ENCODE measurements around the gene TTLL13.

Gene TTLL13

DNA sequence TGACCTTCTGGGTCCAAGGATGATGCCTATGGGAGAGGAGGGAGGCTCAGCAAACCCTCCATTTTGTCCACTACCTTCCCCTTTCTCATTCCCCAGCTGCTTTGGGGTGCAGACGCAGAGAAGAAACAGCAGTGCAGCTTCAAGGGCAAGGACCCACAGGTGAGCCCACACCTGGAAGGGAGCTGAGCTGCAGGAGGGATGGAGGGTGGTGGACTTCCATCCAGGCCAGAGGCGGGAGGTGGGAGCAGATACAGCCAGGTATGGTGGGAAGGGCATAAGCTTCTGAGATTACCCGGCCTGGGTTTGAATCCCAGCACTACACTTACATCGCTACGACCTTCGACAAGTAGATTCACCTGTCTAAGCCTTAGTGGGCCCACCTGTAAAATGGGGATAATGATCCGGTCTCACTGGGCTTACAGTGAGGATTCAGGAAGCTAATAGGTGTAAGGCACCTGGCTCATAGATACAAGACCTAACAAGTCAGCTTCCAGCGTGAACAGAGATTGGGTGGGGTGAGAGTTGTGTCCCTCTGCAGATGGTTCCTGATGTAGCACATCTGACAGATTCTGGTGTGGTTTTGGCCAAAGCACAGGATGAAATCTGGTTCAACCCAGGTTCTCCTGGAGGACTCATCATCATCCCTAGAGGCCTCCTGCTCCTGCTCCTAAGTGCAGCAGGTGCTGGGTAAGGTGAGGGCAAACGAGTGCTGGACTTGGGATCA lies 31.5 kb upstream of the TTLL13 start:
- DNase-seq (ENCODE audit: low spot score) = no peak

- DNase-seq (ENCODE audit: low spot score) = peak; percentile 91
Observed at GRCh38 chr15:90219421-90220141, 29.8 kb upstream of the TTLL13 start.

DNA sequence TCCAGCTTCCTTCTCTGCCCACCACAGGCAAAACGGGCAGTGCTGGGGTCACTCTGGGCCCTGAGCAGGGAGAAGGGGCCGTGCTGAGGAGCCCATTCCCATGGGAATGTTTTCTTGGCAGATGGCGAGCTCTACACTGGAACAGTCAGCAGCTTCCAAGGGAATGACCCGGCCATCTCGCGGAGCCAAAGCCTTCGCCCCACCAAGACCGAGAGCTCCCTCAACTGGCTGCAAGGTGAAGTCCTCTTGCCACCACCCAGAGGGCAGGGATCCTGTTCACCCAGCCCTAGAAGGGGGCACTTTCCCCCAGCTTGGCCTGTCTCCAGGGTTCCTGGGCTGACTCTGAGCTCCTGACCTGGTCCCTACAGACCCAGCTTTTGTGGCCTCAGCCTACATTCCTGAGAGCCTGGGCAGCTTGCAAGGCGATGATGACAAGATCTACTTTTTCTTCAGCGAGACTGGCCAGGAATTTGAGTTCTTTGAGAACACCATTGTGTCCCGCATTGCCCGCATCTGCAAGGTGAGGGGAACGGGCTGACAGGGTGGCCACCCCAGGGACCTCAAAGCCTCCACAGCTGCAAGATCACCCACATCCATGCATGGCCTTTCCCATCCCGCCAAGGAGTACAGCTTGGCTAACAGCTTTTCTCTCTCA lies 28.0 kb upstream of the TTLL13 start:
- DNase-seq (ENCODE audit: low spot score) = peak; percentile 97

DNA sequence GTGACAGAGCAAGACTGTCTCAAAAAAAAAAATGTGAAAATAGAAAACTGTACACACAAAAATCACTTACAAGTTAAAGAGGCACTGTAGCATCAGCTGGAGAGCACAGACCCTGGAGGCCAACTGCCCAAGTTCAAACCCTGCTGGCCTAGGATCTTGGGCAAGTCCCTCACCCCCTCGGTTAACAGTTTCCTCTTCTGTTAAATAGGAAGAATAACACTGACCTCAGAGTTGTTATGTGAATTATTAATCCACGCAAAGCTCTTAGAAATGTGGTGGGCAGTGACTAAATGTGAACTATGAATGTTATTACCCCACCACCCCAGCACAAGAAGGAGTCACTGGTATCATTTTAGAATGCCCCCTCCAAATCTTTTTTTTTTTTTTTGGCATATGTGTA lies 26.8 kb upstream of the TTLL13 start:
- no peak for DNase-seq (ENCODE audit: low spot score)

- no peak for DNase-seq (ENCODE audit: low spot score)
Observed at GRCh38 chr15:90223441-90224165, 25.8 kb upstream of the TTLL13 start.

GRCh38 chr15:90225047-90225446 lies 24.3 kb upstream of the TTLL13 start:
- no peak for DNase-seq (ENCODE audit: low spot score)

GRCh38 chr15:90225504-90226234 lies 23.7 kb upstream of the TTLL13 start:
- no peak for DNase-seq (ENCODE audit: low spot score)

DNA sequence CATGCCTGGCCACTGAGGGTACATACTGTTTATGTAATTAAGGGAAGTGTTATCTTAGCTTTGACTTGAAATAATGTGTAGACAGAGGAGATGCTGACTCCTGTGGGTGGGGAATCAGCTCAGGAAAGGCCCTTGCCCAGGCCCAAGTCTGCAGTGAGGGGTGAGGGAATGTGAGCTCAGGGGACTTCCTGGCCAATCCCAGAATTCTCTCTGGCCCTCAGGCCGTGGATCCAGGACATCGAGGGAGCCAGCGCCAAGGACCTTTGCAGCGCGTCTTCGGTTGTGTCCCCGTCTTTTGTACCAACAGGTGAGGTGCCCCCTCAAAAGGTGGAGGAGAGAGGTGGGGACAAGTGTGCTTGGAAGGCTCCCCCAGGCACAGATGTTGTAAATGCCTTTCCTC lies 22.0 kb upstream of the TTLL13 start:
- no peak for DNase-seq (ENCODE audit: low spot score)

DNA sequence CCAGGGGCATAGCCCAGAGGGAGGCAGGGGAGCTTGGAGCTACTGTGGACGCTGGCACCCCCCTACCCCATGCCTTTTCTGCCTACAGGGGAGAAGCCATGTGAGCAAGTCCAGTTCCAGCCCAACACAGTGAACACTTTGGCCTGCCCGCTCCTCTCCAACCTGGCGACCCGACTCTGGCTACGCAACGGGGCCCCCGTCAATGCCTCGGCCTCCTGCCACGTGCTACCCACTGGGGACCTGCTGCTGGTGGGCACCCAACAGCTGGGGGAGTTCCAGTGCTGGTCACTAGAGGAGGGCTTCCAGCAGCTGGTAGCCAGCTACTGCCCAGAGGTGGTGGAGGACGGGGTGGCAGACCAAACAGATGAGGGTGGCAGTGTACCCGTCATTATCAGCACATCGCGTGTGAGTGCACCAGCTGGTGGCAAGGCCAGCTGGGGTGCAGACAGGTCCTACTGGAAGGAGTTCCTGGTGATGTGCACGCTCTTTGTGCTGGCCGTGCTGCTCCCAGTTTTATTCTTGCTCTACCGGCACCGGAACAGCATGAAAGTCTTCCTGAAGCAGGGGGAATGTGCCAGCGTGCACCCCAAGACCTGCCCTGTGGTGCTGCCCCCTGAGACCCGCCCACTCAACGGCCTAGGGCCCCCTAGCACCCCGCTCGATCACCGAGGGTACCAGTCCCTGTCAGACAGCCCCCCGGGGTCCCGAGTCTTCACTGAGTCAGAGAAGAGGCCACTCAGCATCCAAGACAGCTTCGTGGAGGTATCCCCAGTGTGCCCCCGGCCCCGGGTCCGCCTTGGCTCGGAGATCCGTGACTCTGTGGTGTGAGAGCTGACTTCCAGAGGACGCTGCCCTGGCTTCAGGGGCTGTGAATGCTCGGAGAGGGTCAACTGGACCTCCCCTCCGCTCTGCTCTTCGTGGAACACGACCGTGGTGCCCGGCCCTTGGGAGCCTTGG lies 21.3 kb upstream of the TTLL13 start:
- DNase-seq (ENCODE audit: low spot score) = no peak

DNA sequence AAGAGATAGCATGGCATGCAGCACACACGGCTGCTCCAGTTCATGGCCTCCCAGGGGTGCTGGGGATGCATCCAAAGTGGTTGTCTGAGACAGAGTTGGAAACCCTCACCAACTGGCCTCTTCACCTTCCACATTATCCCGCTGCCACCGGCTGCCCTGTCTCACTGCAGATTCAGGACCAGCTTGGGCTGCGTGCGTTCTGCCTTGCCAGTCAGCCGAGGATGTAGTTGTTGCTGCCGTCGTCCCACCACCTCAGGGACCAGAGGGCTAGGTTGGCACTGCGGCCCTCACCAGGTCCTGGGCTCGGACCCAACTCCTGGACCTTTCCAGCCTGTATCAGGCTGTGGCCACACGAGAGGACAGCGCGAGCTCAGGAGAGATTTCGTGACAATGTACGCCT lies 20.4 kb upstream of the TTLL13 start:
- no peak for DNase-seq (ENCODE audit: low spot score)

DNA sequence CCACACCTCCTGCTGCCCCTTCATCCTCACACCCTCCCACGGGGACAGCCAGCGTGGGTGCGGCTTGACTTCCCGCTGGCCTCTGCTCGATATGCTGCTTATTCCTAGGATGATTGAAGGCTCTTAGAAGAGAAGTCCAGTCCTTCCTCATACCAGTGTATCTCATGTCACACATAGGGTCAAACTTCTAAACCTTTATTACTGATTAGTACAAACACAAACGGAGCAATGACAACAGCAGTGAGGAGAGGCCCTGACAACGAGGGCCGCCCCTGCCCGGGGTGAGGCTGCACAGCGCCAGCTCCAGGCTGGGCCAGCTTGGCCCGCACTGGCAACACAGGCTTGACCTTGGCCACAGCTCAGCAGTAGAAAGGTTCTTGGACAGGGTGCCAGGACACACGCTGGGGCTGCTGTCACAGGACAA lies 19.3 kb upstream of the TTLL13 start:
- DNase-seq (ENCODE audit: low spot score) = no peak

GRCh38 chr15:90230610-90231009 lies 18.7 kb upstream of the TTLL13 start:
- no peak for DNase-seq (ENCODE audit: low spot score)

GRCh38 chr15:90231028-90232017 lies 18.0 kb upstream of the TTLL13 start:
- no peak for DNase-seq (ENCODE audit: low spot score)

DNA sequence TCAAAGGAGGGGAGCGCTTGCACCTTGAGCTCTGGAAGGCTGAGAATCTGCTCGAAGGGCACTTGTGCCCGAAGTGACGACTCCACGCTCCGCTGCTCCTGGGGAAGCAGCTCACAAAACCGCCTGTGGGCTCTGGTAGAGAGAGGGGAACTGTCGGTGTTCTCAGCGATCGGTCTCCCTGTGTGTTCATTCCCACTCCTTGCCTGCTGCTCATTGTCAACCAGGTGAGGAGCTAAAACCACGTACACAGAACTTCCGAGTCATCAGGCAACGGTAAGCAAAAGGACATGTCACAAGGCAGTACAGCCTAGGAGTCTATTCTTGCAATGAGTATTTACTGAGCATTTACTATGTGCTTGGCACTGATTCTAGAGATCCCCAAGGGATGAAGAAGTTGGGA lies 17.2 kb upstream of the TTLL13 start:
- no peak for DNase-seq (ENCODE audit: low spot score)

DNA sequence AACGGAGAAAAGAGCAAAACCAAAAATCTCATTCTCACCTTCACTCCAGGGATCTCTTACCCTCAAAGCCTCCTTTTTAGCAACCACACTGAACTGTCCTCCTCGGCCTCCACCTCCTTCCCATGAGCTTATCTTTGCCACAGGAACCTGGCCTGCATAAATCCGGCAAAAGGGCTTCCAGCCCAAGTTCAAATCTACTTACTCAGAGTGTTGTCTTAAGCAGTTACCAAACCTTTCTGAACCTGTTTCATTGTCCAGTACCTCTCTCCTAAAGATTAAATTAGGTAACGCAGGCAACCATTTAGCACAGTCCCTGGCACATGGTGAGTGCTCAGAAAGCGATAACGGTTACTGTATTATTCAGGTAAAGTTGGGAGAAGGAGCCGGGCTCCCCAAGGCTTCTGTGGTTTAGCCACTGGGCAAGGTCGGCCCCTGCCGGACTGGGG lies 16.4 kb upstream of the TTLL13 start:
- DNase-seq (ENCODE audit: low spot score) = no peak

DNA sequence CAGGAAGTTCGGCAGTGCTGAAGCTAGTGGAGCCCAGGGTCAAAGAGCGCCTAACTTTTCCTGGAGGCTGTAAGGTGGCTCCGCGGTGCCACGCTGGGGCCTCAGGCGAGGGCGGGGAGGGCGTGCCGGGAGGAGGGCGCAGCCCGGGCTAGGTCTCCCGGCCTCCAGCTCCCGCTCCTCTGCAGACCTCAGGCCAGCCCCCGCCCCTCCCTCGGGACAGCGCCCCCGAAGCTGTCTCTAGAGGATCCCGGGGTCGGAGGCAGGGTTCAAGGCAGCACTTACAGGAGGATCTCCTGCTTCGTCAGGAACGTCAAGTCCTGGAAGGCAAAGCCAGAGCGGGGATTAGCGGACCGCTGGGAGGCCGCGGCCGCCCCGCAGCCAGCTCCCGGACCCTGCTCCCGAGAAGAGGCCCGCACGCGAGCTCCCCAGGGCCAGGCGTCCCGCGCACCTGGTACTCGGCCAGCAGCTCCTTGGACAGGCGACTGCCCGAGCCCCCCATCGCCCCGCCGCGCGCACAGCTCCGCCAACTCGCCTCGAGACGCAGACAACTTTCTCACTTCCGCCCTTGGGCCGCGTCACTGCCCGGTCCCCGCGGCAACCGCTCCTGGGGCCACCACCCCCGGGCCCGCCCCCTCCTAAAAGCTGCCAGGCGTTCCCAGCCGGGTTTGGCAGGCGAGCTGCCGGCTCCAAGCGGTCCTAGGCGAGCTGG lies 15.8 kb upstream of the TTLL13 start, which contains the start of gene CIB1:
Gene CIB1, minus strand, starts transcription at position 555 of the 709 bp plus-strand sequence. Its CDS starts 56 bp downstream, at position 499.
- DNase-seq (ENCODE audit: low spot score) = peak; percentile 97

- peak; percentile 98 for DNase-seq (ENCODE audit: low spot score)
Observed at GRCh38 chr15:90234096-90234988, 15.0 kb upstream of the TTLL13 start, which contains the start of gene GDPGP1. TSS of gene GDPGP1 (plus strand) at chr15:90234209. CDS start at chr15:90240909, 6,700 bp downstream.

Measured in HuH-7.5 (cell line).